ENCODE data around the gene PTPRT. TPM values are rescaled to one million over a fixed set of nuclear protein-coding genes. Genes with fewer than 3 reads are reported as not detected.

Gene PTPRT
- total RNA-seq, 4 donors from 2014 or later, result under 0.01 to 0.64 (median 0.40) TPM

- Histone ChIP-seq H3K36me3 (no peaks in the 10 kb centered on the region), H3K4me1 (no peaks in the 10 kb centered on the region), H3K27me3 (no peaks in the 10 kb centered on the region), H3K4me3 (no peak overlapping the region), H3K27ac (no peak overlapping the region), H3K9me3 (no peaks in the 10 kb centered on the region)
- 57 to 63% methylated on average over 8 to 13 of the region's 13 CpGs for WGBS, 2 donors (ENCODE audit: low coverage in 1 of 2)
- intact Hi-C loops (cut with DNase I; ENCODE audit: low total_unique reads), result no loop called here
- DNase-seq, result no peak
- TF ChIP-seq EP300 (IDR thresholded peaks at IDR 0.05; ENCODE audit: low read depth) (no peak), POLR2AphosphoS5 (IDR thresholded peaks at IDR 0.05) (no peak), POLR2A (IDR thresholded peaks at IDR 0.05) (no peak), CTCF (IDR thresholded peaks at IDR 0.05) (no peak)
- in situ Hi-C loops (cut with MboI; ENCODE audit: low pct_ligation_motif_present in 1 of 4, low pct_unique_long_range_greater_than_20kb in 1 of 4, low sequenced_read_pairs in 3 of 4), result no loop called here
These were observed 584.4 kb downstream of the PTPRT start for GRCh38 chr20:42604998-42605956.

- H3K9me3 ChIP-seq, result no peaks in the 10 kb centered on the region
- TF ChIP-seq POLR2AphosphoS5 (IDR thresholded peaks at IDR 0.05) (no peak), EP300 (IDR thresholded peaks at IDR 0.05; ENCODE audit: low read depth) (no peak), CTCF (IDR thresholded peaks at IDR 0.05) (no peak), POLR2A (IDR thresholded peaks at IDR 0.05) (no peak)
- no peak overlapping the region for H3K27ac ChIP-seq
- H3K36me3 ChIP-seq, result no peaks in the 10 kb centered on the region
- DNase-seq, result no peak
- H3K4me1 ChIP-seq, result no peaks in the 10 kb centered on the region
- 67 to 79% methylated on average over 4 of the region's 4 CpGs for WGBS, 2 donors (ENCODE audit: low coverage in 1 of 2)
- intact Hi-C loops (cut with DNase I; ENCODE audit: low total_unique reads) (no loop called here), in situ Hi-C loops (cut with MboI; ENCODE audit: low pct_ligation_motif_present in 1 of 4, low pct_unique_long_range_greater_than_20kb in 1 of 4, low sequenced_read_pairs in 3 of 4) (no loop called here)
- no peaks in the 10 kb centered on the region for H3K27me3 ChIP-seq
- no peak overlapping the region for H3K4me3 ChIP-seq
These were observed 586.1 kb downstream of the PTPRT start for GRCh38 chr20:42603655-42604054.

GRCh38 chr20:42598581-42598980 lies 591.1 kb downstream of the PTPRT start:
- WGBS, 2 donors (ENCODE audit: low coverage in 1 of 2), result 41 to 53% methylated on average over 4 to 5 of the region's 5 CpGs
- H3K9me3 ChIP-seq, result no peaks in the 10 kb centered on the region
- DNase-seq, result no peak
- H3K4me1 ChIP-seq, result no peaks in the 10 kb centered on the region
- H3K27me3 ChIP-seq, result no peaks in the 10 kb centered on the region
- H3K36me3 ChIP-seq, result no peaks in the 10 kb centered on the region
- no peak overlapping the region for H3K4me3 ChIP-seq
- H3K27ac ChIP-seq, result no peak overlapping the region
- no peak for TF ChIP-seq POLR2A (IDR thresholded peaks at IDR 0.05)
- TF ChIP-seq POLR2AphosphoS5 (IDR thresholded peaks at IDR 0.05), result no peak
- TF ChIP-seq CTCF (IDR thresholded peaks at IDR 0.05), result no peak
- TF ChIP-seq EP300 (IDR thresholded peaks at IDR 0.05; ENCODE audit: low read depth), result no peak
- in situ Hi-C loops (cut with MboI; ENCODE audit: low pct_ligation_motif_present in 1 of 4, low pct_unique_long_range_greater_than_20kb in 1 of 4, low sequenced_read_pairs in 3 of 4), result no loop called here
- intact Hi-C loops (cut with DNase I; ENCODE audit: low total_unique reads), result no loop called here

- Histone ChIP-seq H3K27me3 (no peaks in the 10 kb centered on the region), H3K27ac (no peak overlapping the region), H3K9me3 (no peaks in the 10 kb centered on the region), H3K4me1 (no peaks in the 10 kb centered on the region), H3K36me3 (no peaks in the 10 kb centered on the region), H3K4me3 (no peak overlapping the region)
- in situ Hi-C loops (cut with MboI; ENCODE audit: low pct_ligation_motif_present in 1 of 4, low pct_unique_long_range_greater_than_20kb in 1 of 4, low sequenced_read_pairs in 3 of 4) (no loop called here), intact Hi-C loops (cut with DNase I; ENCODE audit: low total_unique reads) (no loop called here)
- TF ChIP-seq POLR2AphosphoS5 (IDR thresholded peaks at IDR 0.05), result no peak
- no peak for TF ChIP-seq EP300 (IDR thresholded peaks at IDR 0.05; ENCODE audit: low read depth)
- no peak for TF ChIP-seq CTCF (IDR thresholded peaks at IDR 0.05)
- TF ChIP-seq POLR2A (IDR thresholded peaks at IDR 0.05), result no peak
- no peak for DNase-seq
- 82% methylated on average over 1 of the region's 1 CpG; no CpG with 5 or more reads in 1 of the 2 donors for WGBS, 2 donors (ENCODE audit: low coverage in 1 of 2)
These were observed 594.1 kb downstream of the PTPRT start for GRCh38 chr20:42595625-42596024.

Measured in transverse colon (tissue), 4 donors.